OCI-LY7 (cell line): Measurements from ENCODE around the gene ARPC5L. TPM values are rescaled to one million over a fixed set of nuclear protein-coding genes. Genes with fewer than 3 reads are reported as not detected.

Source experiments
- BruUV-seq: library from RNA; stranded (reverse); fragments of 400-500 nt; replicated peaks from 2 replicates; lab custom pipeline; 2021; lab: Mats Ljungman, UMichigan
- CTCF ChIA-PET: fragments of 300-600 bp; sonication (Branson Sonifier 250); formaldehyde crosslinking; loops from one replicate; lab custom pipeline; 2022; ENCODE audit warnings: antibody characterized with exemption; ENCODE audit not compliant: unreplicated experiment; lab: Charles Lee
- POLR2A ChIA-PET: fragments of 300-600 bp; sonication (Branson Sonifier 250); formaldehyde crosslinking; loops from one replicate; lab custom pipeline; 2022; ENCODE audit warnings: antibody characterized with exemption; lab: Charles Lee
- DNase-seq: peaks from one replicate; pipeline ENCODE4 v3.0.0-alpha.2; 2015; ENCODE audit warnings: low spot score
- H2AFZ ChIP-seq: fragments of 200-600 bp; sonication (generic), shearing (Covaris generic); 2 replicates; pipeline ENCODE4 v1.6.1; 2014; ENCODE audit warnings: mild to moderate bottlenecking, antibody characterized with exemption, low read length, moderate library complexity
- H3K27ac ChIP-seq: fragments of 200-600 bp; sonication (generic); 2 replicates; pipeline ENCODE4 v1.5.1; 2014; ENCODE audit warnings: mixed run types, low read depth, mild to moderate bottlenecking, moderate library complexity, low read length, inconsistent platforms; ENCODE audit not compliant: poor library complexity, severe bottlenecking
- H3K36me3 ChIP-seq: fragments of 200-600 bp; sonication (generic); 2 replicates; pipeline ENCODE4 v1.6.1; 2014; ENCODE audit warnings: mild to moderate bottlenecking, antibody characterized with exemption, low read length, moderate library complexity, mixed read lengths; ENCODE audit not compliant: insufficient read depth
- H3K4me1 ChIP-seq: fragments of 200-600 bp; sonication (generic); 2 replicates; pipeline ENCODE4 v1.5.1; 2014; ENCODE audit warnings: mild to moderate bottlenecking, low read length; ENCODE audit not compliant: insufficient read depth, poor library complexity, severe bottlenecking
- H3K4me2 ChIP-seq: fragments of 200-600 bp; sonication (generic); 2 replicates; pipeline ENCODE4 v1.6.1; 2014; ENCODE audit warnings: mild to moderate bottlenecking, low read length
- H3K4me3 ChIP-seq: fragments of 200-600 bp; sonication (generic); 2 replicates; pipeline ENCODE4 v1.5.1; 2014; ENCODE audit warnings: mild to moderate bottlenecking, low read depth, low read length; ENCODE audit not compliant: poor library complexity, severe bottlenecking
- H3K79me2 ChIP-seq: fragments of 200-600 bp; sonication (generic); 2 replicates; pipeline ENCODE4 v1.6.1; 2016; ENCODE audit warnings: low read depth, mild to moderate bottlenecking, low read length, moderate library complexity, mixed read lengths; ENCODE audit not compliant: insufficient read depth
- H3K9me2 ChIP-seq: fragments of 200-600 bp; sonication (generic); 2 replicates; pipeline ENCODE4 v1.6.1; 2016; ENCODE audit warnings: mild to moderate bottlenecking, low read length, mixed read lengths; ENCODE audit not compliant: insufficient read depth
- H3K9me3 ChIP-seq: fragments of 200-600 bp; sonication (generic); 2 replicates; pipeline ENCODE4 v1.6.1; 2014; ENCODE audit warnings: mild to moderate bottlenecking, mixed run types, low read length, mixed read lengths
- H4K20me1 ChIP-seq: fragments of 200-600 bp; sonication (generic); 2 replicates; pipeline ENCODE4 v1.6.1; 2014; ENCODE audit warnings: mild to moderate bottlenecking, antibody characterized with exemption, low read length, moderate library complexity, mixed read lengths; ENCODE audit not compliant: insufficient read depth
- CTCF ChIP-seq: fragments of 200-600 bp; sonication (generic); conservative IDR thresholded peaks from 2 replicates; pipeline ENCODE4 v1.5.1; 2014; ENCODE audit warnings: mild to moderate bottlenecking, antibody characterized with exemption, low read length, moderate library complexity, mixed read lengths
- EZH2phosphoT487 ChIP-seq: fragments of 200-600 bp; sonication (generic); IDR thresholded peaks from 2 replicates; pipeline ENCODE4 v1.6.1; 2018; ENCODE audit warnings: low read depth, borderline replicate concordance, mild to moderate bottlenecking, mixed run types, antibody characterized with exemption, low read length, moderate library complexity, mixed read lengths
- intact Hi-C: fragments of 100-400 bp; cut with micrococcal nuclease; formaldehyde crosslinking; loops from one replicate; pipeline ENCODE4 v1.10.0; 2022; ENCODE audit not compliant: unreplicated experiment
- total RNA-seq, 2 experiments: library from RNA; depleted of rRNA in 1 of 2; stranded (reverse); fragments of >200 nt in 1 of 2; shearing (Covaris generic) in 1 of 2; gene quantifications; 2 replicates each; pipeline ENCODE4 v1.2.3, GENCODE V29; 2014 to 2022

The ARPC5L gene
- total RNA-seq, 2 experiments from 2014 or later = 74.0 to 107 TPM

GRCh38 chr9:124881138-124881743 is 19.3 kb downstream of the ARPC5L start:
- H3K9me2 ChIP-seq = no peaks in the 10 kb centered on the region
- no peaks in the 10 kb centered on the region for H3K9me3 ChIP-seq
- H4K20me1 ChIP-seq = no peaks in the 10 kb centered on the region; the same call in 1 of the 2 replicates
- H2AFZ ChIP-seq = no peak overlapping the region
- peak; percentile 39 for DNase-seq
- TF ChIP-seq EZH2phosphoT487 = no peak
- TF ChIP-seq CTCF = no peak
- H3K4me3 ChIP-seq = no peak overlapping the region
- intact Hi-C loops = no loop called here
- POLR2A ChIA-PET = no interaction called here
- CTCF ChIA-PET = no interaction called here
- H3K4me1 ChIP-seq = peaks cover 20% of the 10 kb centered on the region
- H3K79me2 ChIP-seq = no peaks in the 10 kb centered on the region
- peak overlapping the region; percentile 52 for H3K27ac ChIP-seq
- H3K4me2 ChIP-seq = peak overlapping the region; percentile 50
- no TSS peak for BruUV-seq
- H3K36me3 ChIP-seq = peaks cover 62% of the 10 kb centered on the region

- no peak overlapping the region for H3K4me3 ChIP-seq
- no peak overlapping the region for H3K27ac ChIP-seq
- no peak for DNase-seq
- no peaks in the 10 kb centered on the region for H3K9me2 ChIP-seq
- intact Hi-C loops = no loop called here
- CTCF ChIA-PET = no interaction called here
- no peaks in the 10 kb centered on the region for H3K9me3 ChIP-seq
- H3K36me3 ChIP-seq = peaks cover 60% of the 10 kb centered on the region
- H2AFZ ChIP-seq = no peak overlapping the region
- BruUV-seq = no TSS peak
- TF ChIP-seq EZH2phosphoT487 (no peak), CTCF (no peak)
- H3K4me1 ChIP-seq = peaks cover 20% of the 10 kb centered on the region
- no peak overlapping the region for H3K4me2 ChIP-seq
- no peaks in the 10 kb centered on the region; the same call in 1 of the 2 replicates for H4K20me1 ChIP-seq
- POLR2A ChIA-PET = no interaction called here
- H3K79me2 ChIP-seq = no peaks in the 10 kb centered on the region
Observed at GRCh38 chr9:124882231-124882630, 20.3 kb downstream of the ARPC5L start.

GRCh38 chr9:124884376-124884775 is 22.4 kb downstream of the ARPC5L start:
- H3K9me2 ChIP-seq = no peaks in the 10 kb centered on the region
- no peak overlapping the region for H3K4me2 ChIP-seq
- no peak for DNase-seq
- peaks cover 56% of the 10 kb centered on the region for H3K36me3 ChIP-seq
- H3K4me3 ChIP-seq = no peak overlapping the region
- ChIA-PET CTCF (no interaction called here), POLR2A (no interaction called here)
- H3K4me1 ChIP-seq = peaks cover 20% of the 10 kb centered on the region
- intact Hi-C loops = no loop called here
- H3K27ac ChIP-seq = no peak overlapping the region
- H4K20me1 ChIP-seq = no peaks in the 10 kb centered on the region
- no peaks in the 10 kb centered on the region for H3K9me3 ChIP-seq
- TF ChIP-seq CTCF (no peak), EZH2phosphoT487 (no peak)
- H3K79me2 ChIP-seq = no peaks in the 10 kb centered on the region
- no peak overlapping the region for H2AFZ ChIP-seq
- no TSS peak for BruUV-seq
